Putamen (tissue), 1 donor: ENCODE measurements around the gene SYCP3.
A peak's percentile ranks its signal among the peaks of the same experiment; 100 is the strongest.

Experiments used
- DNase-seq: peaks from one replicate; pipeline ENCODE4 v3.0.0-alpha.2; 2016; ENCODE audit warnings: low spot score

SYCP3 gene

DNA sequence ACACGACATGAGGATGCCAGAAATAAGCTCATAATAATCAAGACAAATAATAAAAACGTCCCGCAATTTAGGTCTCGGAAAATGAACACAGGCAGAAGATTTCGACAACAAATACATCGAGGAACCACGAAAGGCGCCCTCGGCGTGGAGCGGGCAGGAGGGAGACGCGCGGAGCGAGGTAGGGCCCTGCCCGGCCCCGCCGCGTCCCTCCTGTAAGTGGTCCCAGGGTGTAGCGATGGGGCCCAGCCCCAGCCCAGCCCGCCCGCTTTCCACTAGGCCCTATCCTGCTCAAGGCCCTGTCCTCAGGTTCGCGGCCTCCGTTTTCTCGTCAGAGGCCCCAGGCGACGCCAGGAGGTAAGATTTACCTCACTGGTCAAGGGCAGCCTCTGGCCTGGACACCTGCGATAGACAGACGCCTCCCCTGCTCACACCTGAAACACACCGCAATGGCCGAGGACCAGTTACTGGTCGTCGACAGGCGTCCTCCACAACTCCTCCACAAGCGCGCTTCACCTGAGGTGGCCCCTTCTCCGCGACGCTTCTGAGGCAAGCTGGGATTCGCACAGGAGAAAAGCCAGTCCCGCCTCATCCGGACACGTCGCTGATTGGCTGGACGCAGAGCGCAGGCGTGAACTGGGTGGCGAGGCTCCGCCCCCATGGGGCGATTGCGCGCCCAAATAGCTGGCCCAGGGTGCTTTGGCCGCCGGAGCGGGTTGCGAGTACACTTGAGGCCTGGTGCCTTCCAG is at the start of gene SYCP3:
Gene SYCP3, minus strand, starts transcription at position 543 of the 746 bp plus-strand sequence. CDS start 1,527 bp downstream, outside the sequence.
- DNase-seq = no peak

DNA sequence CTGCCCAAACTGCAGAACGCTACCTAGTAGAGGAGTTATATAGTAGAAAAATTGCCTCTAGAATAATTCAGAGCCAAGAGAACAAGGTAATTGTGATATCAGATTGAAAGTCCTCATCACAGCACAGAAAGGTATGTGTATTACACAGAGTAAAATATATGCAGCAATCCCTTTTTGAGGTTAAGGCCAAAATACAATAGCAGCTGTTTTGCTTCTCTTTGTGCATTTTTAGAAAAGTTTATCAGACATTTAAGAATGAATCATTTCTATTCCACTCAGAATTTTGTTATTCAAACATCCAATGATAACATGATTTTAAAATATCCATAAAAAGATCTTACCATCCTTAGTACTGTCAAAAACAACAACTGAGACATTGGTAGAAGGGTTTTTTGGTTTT is 46.4 kb upstream of the SYCP3 start:
- no peak for DNase-seq

DNA sequence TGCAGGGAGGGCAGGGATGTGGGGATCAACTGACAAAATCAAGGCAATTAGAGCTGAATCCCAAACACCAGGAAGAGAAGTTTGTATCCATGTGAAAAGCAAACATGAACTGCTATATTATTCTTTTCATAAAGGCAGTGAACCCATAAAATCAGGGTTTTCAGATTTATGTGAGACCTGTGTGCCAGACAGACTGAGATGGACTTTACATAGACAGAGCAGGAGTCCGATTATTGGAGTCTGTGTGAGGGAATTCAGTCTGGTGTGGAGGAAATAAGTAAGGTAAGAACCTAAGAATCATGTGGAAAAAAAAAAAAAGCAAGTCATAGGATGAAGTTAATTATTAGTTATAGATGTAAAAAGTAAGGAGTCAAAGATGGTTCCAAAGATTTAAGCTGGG is 45.1 kb upstream of the SYCP3 start:
- no peak for DNase-seq

DNA sequence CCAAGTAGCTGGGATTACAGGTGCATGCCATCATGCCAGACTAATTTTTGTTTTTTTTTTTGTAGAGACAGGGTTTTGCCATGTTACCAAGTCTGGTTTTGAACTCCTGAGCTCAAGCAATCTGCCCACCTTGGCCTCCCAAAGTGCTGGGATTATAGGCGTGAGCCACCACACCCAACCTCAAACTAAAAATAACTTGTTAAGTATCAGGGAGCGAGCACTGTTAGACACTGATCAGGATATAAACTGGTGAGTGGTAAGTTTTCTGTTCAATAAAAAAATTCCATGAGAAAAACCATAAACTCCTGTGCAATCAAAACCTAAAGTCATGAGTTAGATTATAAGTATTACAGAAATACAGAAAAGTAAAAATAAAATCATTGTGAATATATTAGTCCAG is 44.6 kb upstream of the SYCP3 start:
- no peak for DNase-seq

DNA sequence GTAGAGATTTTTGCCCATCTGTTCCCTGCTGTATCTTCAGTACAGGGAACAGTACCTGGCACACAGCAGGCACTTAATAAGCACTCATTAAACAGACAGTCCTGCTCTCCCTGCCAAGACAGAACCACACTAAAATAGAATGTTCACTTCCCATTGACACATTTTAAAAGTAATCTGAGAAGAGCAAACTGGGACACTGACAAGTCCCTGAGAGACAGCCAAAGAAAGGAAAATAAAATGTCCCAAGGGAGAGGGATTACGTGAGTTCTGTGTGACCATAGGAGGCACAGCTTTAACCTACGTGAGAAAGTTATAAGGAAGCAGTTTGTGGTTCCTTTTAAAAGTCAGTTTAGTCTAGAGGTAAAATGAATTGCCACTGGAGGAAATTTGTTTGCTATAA is 43.9 kb upstream of the SYCP3 start:
- no peak for DNase-seq

GRCh38 chr12:101782273-101782731 is 43.0 kb upstream of the SYCP3 start:
- no peak for DNase-seq

DNA sequence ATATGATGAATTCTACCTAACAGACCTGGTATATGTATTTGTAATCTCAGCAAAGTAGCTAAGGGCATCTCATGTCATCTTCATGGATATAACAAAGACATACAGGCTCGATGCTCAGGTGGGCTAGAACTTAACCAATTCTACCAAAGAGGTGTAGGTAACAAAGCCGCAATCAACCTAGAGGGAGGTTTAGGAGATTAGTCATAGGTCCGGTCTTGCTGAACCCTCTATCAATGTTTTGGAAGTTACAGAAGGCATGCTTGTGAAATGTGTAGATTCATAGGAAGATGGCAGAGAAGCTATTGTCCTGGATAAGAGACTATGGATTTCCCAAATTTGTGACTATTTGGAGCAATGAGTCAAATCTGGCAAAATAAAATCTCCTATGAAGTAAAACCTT is 42.6 kb upstream of the SYCP3 start:
- DNase-seq = no peak

- DNase-seq = no peak
Measured at GRCh38 chr12:101780599-101780998, 41.3 kb upstream of the SYCP3 start.

DNA sequence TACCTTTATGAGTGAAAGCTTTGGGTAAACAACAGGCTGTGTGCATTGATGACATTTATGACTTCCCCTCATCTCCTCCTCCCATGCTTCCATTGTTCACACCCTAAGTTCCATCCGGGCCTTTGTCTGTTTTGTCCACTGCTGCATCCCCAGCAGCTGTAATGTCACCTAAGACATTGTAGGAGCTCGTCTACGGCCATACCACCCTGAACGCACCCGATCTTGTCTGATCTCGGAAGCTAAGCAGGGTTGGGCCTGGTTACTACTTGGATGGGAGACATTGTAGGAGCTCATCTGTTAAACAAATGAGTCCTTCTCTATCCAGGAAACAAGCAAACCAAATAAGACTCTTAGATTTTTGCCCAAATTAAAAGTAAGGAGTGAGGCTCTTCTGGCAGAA is 40.4 kb upstream of the SYCP3 start:
- no peak for DNase-seq

DNA sequence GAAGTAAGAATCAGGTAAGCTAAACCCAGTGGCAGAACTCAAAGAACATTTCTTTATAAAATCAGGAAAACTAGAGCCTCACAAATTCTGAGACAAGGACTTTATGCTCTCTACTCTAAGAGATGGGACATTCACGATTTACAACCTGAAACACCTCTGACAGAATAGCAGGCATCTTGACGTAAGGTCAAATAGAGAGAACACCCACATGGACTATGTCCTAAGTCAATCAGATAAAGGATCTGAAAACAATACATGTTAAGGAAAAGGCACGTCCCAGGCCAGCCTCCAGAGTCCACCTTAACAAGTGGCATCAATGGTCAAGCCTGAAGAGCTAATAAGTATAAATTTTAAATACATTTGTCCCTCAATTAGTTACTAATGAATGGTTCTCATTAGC is 39.9 kb upstream of the SYCP3 start:
- DNase-seq = no peak

DNA sequence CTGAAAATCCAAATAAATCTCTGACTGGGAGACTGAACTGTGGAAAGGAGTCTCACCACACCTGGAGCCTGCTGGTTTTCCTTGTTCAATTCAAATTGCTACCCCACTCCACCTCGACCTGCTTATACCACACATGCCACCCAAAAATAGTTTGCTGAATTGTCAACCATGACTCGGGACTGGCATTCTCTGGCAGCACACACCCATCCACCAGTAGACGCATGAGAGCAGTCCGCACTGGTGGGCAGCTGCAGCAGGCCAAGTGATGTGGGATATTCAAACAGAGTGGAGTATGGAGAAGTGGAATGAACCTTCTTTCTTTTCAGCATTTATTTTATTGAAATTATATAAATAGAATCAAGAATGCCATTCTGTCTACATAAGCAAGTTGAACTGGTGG is 38.7 kb upstream of the SYCP3 start:
- no peak for DNase-seq

- DNase-seq = no peak
Measured at GRCh38 chr12:101777485-101777884, 38.2 kb upstream of the SYCP3 start.

GRCh38 chr12:101775816-101776215 is 36.6 kb upstream of the SYCP3 start:
- DNase-seq = no peak

- DNase-seq = peak; percentile 67
Measured at GRCh38 chr12:101773650-101774162, 34.4 kb upstream of the SYCP3 start.

DNA sequence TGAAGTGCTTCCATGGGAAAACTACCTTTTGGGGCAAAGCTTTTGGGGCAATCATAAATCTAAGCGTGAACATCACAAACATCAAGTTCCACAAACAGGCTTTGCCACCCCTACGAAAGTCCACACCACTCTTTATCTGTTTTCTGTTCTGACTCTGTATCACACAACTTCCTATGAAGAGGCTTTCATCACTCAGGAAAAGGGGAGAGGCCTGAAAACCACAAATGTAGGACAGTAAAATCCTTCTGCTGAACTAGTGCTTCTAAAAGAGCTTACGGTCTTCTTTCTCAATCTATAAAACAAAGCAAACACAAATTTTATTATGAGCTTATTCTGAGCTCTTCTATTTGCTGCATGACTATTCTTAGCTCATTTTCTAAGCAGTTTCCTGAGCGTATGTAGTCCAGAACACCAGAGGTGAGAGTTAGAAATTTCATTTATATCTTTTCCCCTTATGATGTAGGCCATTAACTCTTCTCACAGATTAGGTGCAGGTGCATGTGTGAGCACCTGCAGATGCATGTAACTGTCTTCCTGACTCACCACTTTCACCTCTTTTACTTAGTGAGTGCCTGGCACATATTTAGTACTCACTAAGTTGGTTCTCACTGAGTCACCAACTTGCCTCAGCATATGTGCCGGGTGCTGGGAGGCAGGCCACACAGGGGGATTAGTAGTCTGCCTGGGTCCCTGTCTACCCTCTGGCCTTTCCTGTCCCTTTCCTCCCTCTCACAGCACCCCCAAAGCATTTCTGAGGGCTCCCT is 32.9 kb upstream of the SYCP3 start:
- DNase-seq = no peak

GRCh38 chr12:101769865-101770264 is 30.6 kb upstream of the SYCP3 start:
- no peak for DNase-seq

GRCh38 chr12:101768781-101769180 is 29.5 kb upstream of the SYCP3 start:
- DNase-seq = no peak

DNA sequence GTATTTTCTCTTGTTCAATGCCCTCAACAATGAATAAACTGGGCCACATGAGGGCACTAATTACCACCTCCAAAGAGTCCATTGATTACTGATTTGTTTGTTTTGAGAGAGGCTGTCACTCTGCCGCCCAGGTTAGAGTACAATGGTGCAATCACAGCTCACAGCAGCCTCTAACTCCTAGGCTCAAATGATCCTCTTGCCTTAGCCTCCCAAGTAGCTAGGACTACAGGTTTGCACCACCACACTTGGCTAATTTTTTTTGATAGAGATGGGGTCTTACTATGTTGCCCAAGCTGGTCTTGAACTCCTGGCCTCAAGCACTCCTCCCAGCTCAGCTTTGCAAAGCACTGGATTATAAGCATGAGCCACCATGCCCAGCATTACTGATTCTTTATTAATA is 28.3 kb upstream of the SYCP3 start:
- no peak for DNase-seq

- no peak for DNase-seq
Measured at GRCh38 chr12:101764051-101764792, 25.0 kb upstream of the SYCP3 start.

DNA sequence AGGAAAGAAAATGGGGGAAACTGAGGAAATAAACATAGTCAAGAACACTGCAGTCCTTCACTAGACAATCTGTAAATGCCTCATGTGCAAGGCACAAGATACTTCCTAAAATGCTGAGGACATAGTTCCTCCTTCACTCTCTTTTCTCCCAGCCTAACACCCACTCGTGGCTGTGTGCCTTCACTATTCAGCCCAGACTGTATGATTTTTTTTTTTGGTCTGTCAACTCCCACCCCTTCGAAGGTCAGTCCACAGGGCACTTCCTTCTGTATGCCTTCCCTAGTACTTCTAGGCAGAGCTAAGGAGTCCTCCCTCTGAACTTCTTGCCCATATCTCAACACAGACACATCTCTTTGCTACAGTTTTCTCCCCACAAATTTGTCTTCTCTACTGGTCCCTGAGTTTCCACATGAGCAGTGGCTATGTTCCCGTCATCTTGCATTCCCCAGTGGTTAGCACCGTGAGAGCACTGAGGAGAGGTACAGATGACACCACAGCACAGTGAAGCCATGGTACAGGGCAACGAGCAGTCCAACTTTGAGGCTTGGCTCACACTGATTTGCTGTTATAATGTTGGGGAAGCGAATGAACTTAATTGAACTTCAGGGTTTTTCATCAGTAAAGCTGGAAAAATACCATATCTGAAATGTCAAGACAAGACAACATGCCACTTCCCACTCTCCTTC is 24.1 kb upstream of the SYCP3 start:
- no peak for DNase-seq

- no peak for DNase-seq
Measured at GRCh38 chr12:101761781-101762180, 22.5 kb upstream of the SYCP3 start.

GRCh38 chr12:101761350-101761749 is 22.1 kb upstream of the SYCP3 start:
- no peak for DNase-seq
